GM18517 (cell line): ENCODE data around the gene ACER3.
"Not testable (repeated sequence)": the region's sequence is repeated elsewhere in the genome, so short reads cannot be mapped to it uniquely, and the experiment has no call there.

Experiments used
- ATAC-seq: cut with Tn5 transposase; IDR thresholded peaks from one replicate; pipeline ENCODE4 v1.9.1; 2021; ENCODE audit warnings: mild to moderate bottlenecking, moderate library complexity; ENCODE audit not compliant: unreplicated experiment

The ACER3 gene

GRCh38 chr11:76872959-76873827 lies 12.5 kb downstream of the ACER3 start:
- no peak for ATAC-seq

- no peak for ATAC-seq
These were observed 17.3 kb downstream of the ACER3 start for GRCh38 chr11:76878014-76878413.

GRCh38 chr11:76880314-76880713 lies 19.6 kb downstream of the ACER3 start:
- ATAC-seq, result no peak

GRCh38 chr11:76880956-76881355 lies 20.2 kb downstream of the ACER3 start:
- ATAC-seq, result no peak

GRCh38 chr11:76885390-76886097 lies 24.8 kb downstream of the ACER3 start:
- ATAC-seq, result no peak

- no peak for ATAC-seq
These were observed 28.3 kb downstream of the ACER3 start for GRCh38 chr11:76888989-76889388.

- ATAC-seq, result no peak
These were observed 28.8 kb downstream of the ACER3 start for GRCh38 chr11:76889411-76889975.

- no peak for ATAC-seq
These were observed 29.6 kb downstream of the ACER3 start for GRCh38 chr11:76890329-76890728.

- ATAC-seq, result no peak
These were observed 30.6 kb downstream of the ACER3 start for GRCh38 chr11:76891285-76891684.

- no peak for ATAC-seq
These were observed 31.1 kb downstream of the ACER3 start for GRCh38 chr11:76891793-76892192.

GRCh38 chr11:76892306-76892705 lies 31.6 kb downstream of the ACER3 start:
- no peak for ATAC-seq

- no peak for ATAC-seq
These were observed 36.5 kb downstream of the ACER3 start for GRCh38 chr11:76897233-76897632.

GRCh38 chr11:76901144-76901543 lies 40.4 kb downstream of the ACER3 start:
- no peak for ATAC-seq

- ATAC-seq, result not testable (repeated sequence)
These were observed 40.9 kb downstream of the ACER3 start for GRCh38 chr11:76901622-76902021.

- no peak for ATAC-seq
These were observed 41.6 kb downstream of the ACER3 start for GRCh38 chr11:76902121-76903014.

GRCh38 chr11:76903325-76903724 lies 42.6 kb downstream of the ACER3 start:
- ATAC-seq, result no peak

GRCh38 chr11:76910620-76911414 lies 50.1 kb downstream of the ACER3 start:
- no peak for ATAC-seq

- no peak for ATAC-seq
These were observed 50.7 kb downstream of the ACER3 start for GRCh38 chr11:76911415-76911808.

- ATAC-seq, result no peak
These were observed 56.0 kb downstream of the ACER3 start for GRCh38 chr11:76916712-76917111.

- no peak for ATAC-seq
These were observed 58.2 kb downstream of the ACER3 start for GRCh38 chr11:76918941-76919386.
